ENCODE results near the gene CCDC138. TPM values are rescaled to one million over a fixed set of nuclear protein-coding genes. Genes with fewer than 3 reads are reported as not detected.

The CCDC138 gene
- total and polyA plus RNA-seq, 2 of the 13 experiments (the other 11 are each of a cell fraction or from before 2014, with no cell fraction given), result 5.6 to 32.5 TPM

- in situ Hi-C loops (cut with HindIII; ENCODE audit: extremely low pct_ligation_motif_present, low pct_unique_long_range_greater_than_20kb), result no loop called here
- Histone ChIP-seq H3K4me1 (ENCODE audit: insufficient read depth, low read length) (peaks cover 12% of the 10 kb centered on the region), H2AFZ (ENCODE audit: low read length) (no peak overlapping the region), H3K9ac (ENCODE audit: insufficient read depth, low read depth, low read length) (no peak overlapping the region), H3K4me3 (replicated peaks in 1 of 3; ENCODE audit: insufficient read depth in 1 of 3, low read depth in 2 of 3, low read length in 3 of 3) (no peak overlapping the region), H3K27me3 (ENCODE audit: control insufficient read depth in 1 of 2, insufficient read depth in 2 of 2, low read length in 2 of 2) (no peaks in the 10 kb centered on the region), H3K27ac (ENCODE audit: extremely low read length, insufficient read depth, low read length) (no peak overlapping the region), H4K20me1 (ENCODE audit: insufficient read depth, low read length) (no peaks in the 10 kb centered on the region), H3K36me3 (replicated peaks in 1 of 2; ENCODE audit: control insufficient read depth in 1 of 2, insufficient read depth in 2 of 2, low read length in 2 of 2) (peaks cover 5 to 29% of the 10 kb centered on the region in 2 experiments), H3K9me3 (ENCODE audit: low read length) (peaks cover 12% of the 10 kb centered on the region; the same call in 1 of the 2 replicates), H3K4me2 (ENCODE audit: low read depth, low read length) (no peak overlapping the region), H3K79me2 (ENCODE audit: insufficient read depth, low read length) (no peaks in the 10 kb centered on the region)
- peak; percentile 91 for ATAC-seq
- ChIA-PET POLR2A (no interaction called here), CTCF (ENCODE audit: low intra/inter-chr PET ratio, low total read pairs) (no interaction called here)
- BruUV-seq (replicated peaks), result no TSS peak
- intact Hi-C loops (cut with micrococcal nuclease; ENCODE audit: unreplicated experiment), result no loop called here
- 95% methylated on average over 1 of the region's 1 CpG for WGBS (ENCODE audit: low lambda C conversion rate)
- DNase-seq (ENCODE audit: low spot score), result peak; percentile 56
- FAIRE-seq, result no peak
- TF ChIP-seq SOX6 (IDR thresholded peaks at IDR 0.05), result no peak
- TF ChIP-seq SOX6 (CRISPR knock-in tag; IDR thresholded peaks at IDR 0.05), result peak; percentile 91
- TF ChIP-seq EP300 (IDR thresholded peaks at IDR 0.05; ENCODE audit: low read depth in 2 of 2, low read length in 2 of 2), result peak in 1 of 2 experiments; percentile 28; a peak in 1 of 4 replicates
- TF ChIP-seq EP300 (CRISPR knock-in tag; IDR thresholded peaks at IDR 0.05; ENCODE audit: borderline replicate concordance), result no peak
- peak; percentile 70; the same call in 1 of the 2 replicates for TF ChIP-seq SOX13 (IDR thresholded peaks at IDR 0.05)
- TF ChIP-seq SOX13 (CRISPR knock-in tag; conservative IDR thresholded peaks at IDR 0.05 in 1 of 2, IDR thresholded peaks at IDR 0.05 in 1 of 2), result peak in 1 of 2 experiments; percentile 99; a peak in 2 of 4 replicates
- TF ChIP-seq AHDC1 (CRISPR knock-in tag; IDR thresholded peaks at IDR 0.05; ENCODE audit: borderline replicate concordance), result peak; percentile 29; the same call in 1 of the 2 replicates
- peak; percentile 21; the same call in 1 of the 2 replicates for TF ChIP-seq HMG20A (CRISPR knock-in tag; IDR thresholded peaks at IDR 0.05; ENCODE audit: borderline replicate concordance)
- TF ChIP-seq SRF (IDR thresholded peaks at IDR 0.05; ENCODE audit: low read depth, low read length), result 0 out of 2 replicates have a peak, but pooled peaks have one; percentile 44
- TF ChIP-seq NR2F6 (IDR thresholded peaks at IDR 0.05), result 0 out of 2 replicates have a peak, but pooled peaks have one; percentile 51
- peak; percentile 53; the same call in 1 of the 2 replicates for TF ChIP-seq NR2F6 (CRISPR knock-in tag; IDR thresholded peaks at IDR 0.05)
- TF ChIP-seq SIX1 (CRISPR knock-in tag; IDR thresholded peaks at IDR 0.05; ENCODE audit: borderline replicate concordance), result no peak
- TF ChIP-seq ZNF652 (CRISPR knock-in tag; IDR thresholded peaks at IDR 0.05; ENCODE audit: borderline replicate concordance, low read depth), result no peak
- TF ChIP-seq NR2F2 (IDR thresholded peaks at IDR 0.05; ENCODE audit: borderline replicate concordance, low read depth), result peak; percentile 51; the same call in 1 of the 2 replicates
- peak; percentile 68; the same call in 1 of the 2 replicates for TF ChIP-seq CEBPG (CRISPR knock-in tag; IDR thresholded peaks at IDR 0.05)
- TF ChIP-seq SOX5 (CRISPR knock-in tag; IDR thresholded peaks at IDR 0.05; ENCODE audit: borderline replicate concordance), result peak; percentile 99
- TF ChIP-seq RARA (CRISPR knock-in tag; IDR thresholded peaks at IDR 0.05), result peak; percentile 48; the same call in 1 of the 2 replicates
- no peak for TF ChIP-seq KLF16 (CRISPR knock-in tag; IDR thresholded peaks at IDR 0.05)
- TF ChIP-seq NFIC (IDR thresholded peaks at IDR 0.05; ENCODE audit: low read length), result 0 out of 2 replicates have a peak, but pooled peaks have one; percentile 37
- no peak for TF ChIP-seq ZNF276 (CRISPR knock-in tag; IDR thresholded peaks at IDR 0.05; ENCODE audit: low read depth)
- peak; percentile 74 for TF ChIP-seq FOXA3 (CRISPR knock-in tag; IDR thresholded peaks at IDR 0.05)
Observed at GRCh38 chr2:108823286-108823685, 36.7 kb downstream of the CCDC138 start.

All from HepG2 (cell line).